Measurements from ENCODE around the gene LZTR1.

Gene LZTR1

GRCh38 chr22:20994128-20994901 is 12.2 kb downstream of the LZTR1 start:
- no peak overlapping the region for H3K27ac ChIP-seq
- TF ChIP-seq POLR2AphosphoS5 (IDR thresholded peaks at IDR 0.05; ENCODE audit: borderline replicate concordance, low read depth, low read length): no peak
- no peak for TF ChIP-seq EZH2 (IDR thresholded peaks at IDR 0.05)
- TF ChIP-seq FOXP2 (optimal IDR thresholded peaks at IDR 0.05; ENCODE audit: control extremely low read depth, extremely low read length, insufficient read depth): no peak
- H3K9ac ChIP-seq (ENCODE audit: insufficient read length): no peak overlapping the region
- H3K9me3 ChIP-seq (ENCODE audit: low read depth, low read length): no peaks in the 10 kb centered on the region
- H3K4me3 ChIP-seq: no peak overlapping the region
- peaks cover 2% of the 10 kb centered on the region; the same call in 1 of the 2 replicates for H3K36me3 ChIP-seq (ENCODE audit: insufficient read depth, low read length)
- no peak for DNase-seq (ENCODE audit: low read depth, low spot score)

DNA sequence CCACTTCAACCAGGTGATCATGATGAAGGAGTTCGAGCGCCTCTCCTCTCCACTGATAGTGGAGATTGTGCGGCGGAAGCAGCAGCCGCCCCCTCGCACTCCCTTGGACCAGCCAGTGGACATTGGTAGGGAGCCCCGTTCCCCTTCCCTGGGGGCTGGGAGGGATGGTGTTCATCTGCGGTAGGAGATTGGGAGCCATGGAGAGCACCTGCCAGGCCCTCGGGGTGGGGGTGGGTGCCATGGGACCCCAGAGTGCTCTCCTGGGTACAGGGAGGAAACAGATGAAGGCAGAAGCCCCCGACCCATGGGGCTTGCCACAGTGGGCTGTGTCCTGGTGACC is 12.8 kb downstream of the LZTR1 start:
- H3K9ac ChIP-seq (ENCODE audit: insufficient read length): no peak overlapping the region
- no peak for DNase-seq (ENCODE audit: low read depth, low spot score)
- H3K9me3 ChIP-seq (ENCODE audit: low read depth, low read length): no peaks in the 10 kb centered on the region
- H3K27ac ChIP-seq: no peak overlapping the region
- TF ChIP-seq EZH2 (IDR thresholded peaks at IDR 0.05) (no peak), POLR2AphosphoS5 (IDR thresholded peaks at IDR 0.05; ENCODE audit: borderline replicate concordance, low read depth, low read length) (no peak), FOXP2 (optimal IDR thresholded peaks at IDR 0.05; ENCODE audit: control extremely low read depth, extremely low read length, insufficient read depth) (no peak)
- H3K4me3 ChIP-seq: no peak overlapping the region
- H3K36me3 ChIP-seq (ENCODE audit: insufficient read depth, low read length): peaks cover 8% of the 10 kb centered on the region; the same call in 1 of the 2 replicates

DNA sequence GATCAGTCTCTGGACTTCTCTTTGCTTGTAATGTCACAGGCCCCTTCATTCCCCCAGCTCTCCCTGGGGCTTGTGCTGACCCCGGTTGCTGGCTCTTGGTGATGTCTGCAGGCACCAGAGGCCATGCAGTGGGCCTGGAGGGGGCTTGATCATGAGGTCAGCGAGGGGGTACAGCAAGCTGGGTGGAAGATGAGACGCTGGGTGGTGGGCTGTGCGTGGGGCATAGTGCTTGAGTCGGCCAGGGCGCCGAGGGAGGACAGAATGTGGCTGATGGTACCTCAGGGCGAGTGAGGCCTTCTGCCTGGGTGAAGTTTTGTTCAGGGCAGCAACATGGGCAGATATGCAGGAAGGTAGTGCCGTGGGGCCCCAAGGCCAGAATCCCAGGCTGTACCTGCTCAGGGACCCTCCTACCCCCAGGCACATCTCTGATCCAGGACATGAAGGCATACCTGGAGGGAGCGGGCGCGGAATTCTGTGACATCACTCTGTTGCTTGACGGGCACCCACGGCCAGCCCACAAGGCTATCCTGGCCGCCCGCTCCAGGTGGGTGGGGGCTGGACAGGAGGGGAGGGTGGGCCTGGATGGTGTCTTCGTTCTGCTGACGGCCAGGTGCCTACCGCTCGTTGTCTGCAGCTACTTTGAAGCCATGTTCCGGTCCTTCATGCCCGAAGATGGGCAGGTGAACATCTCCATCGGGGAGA is 13.4 kb downstream of the LZTR1 start:
- DNase-seq (ENCODE audit: low read depth, low spot score): no peak
- H3K27ac ChIP-seq: no peak overlapping the region
- no peaks in the 10 kb centered on the region for H3K9me3 ChIP-seq (ENCODE audit: low read depth, low read length)
- H3K36me3 ChIP-seq (ENCODE audit: insufficient read depth, low read length): peaks cover 14% of the 10 kb centered on the region; the same call in 1 of the 2 replicates
- H3K9ac ChIP-seq (ENCODE audit: insufficient read length): no peak overlapping the region
- no peak overlapping the region for H3K4me3 ChIP-seq
- TF ChIP-seq POLR2AphosphoS5 (IDR thresholded peaks at IDR 0.05; ENCODE audit: borderline replicate concordance, low read depth, low read length) (no peak), EZH2 (IDR thresholded peaks at IDR 0.05) (no peak), FOXP2 (optimal IDR thresholded peaks at IDR 0.05; ENCODE audit: control extremely low read depth, extremely low read length, insufficient read depth) (no peak)

- no peak overlapping the region for H3K4me3 ChIP-seq
- peaks cover 15% of the 10 kb centered on the region; the same call in 1 of the 2 replicates for H3K36me3 ChIP-seq (ENCODE audit: insufficient read depth, low read length)
- no peak for DNase-seq (ENCODE audit: low read depth, low spot score)
- no peak for TF ChIP-seq EZH2 (IDR thresholded peaks at IDR 0.05)
- no peak for TF ChIP-seq FOXP2 (optimal IDR thresholded peaks at IDR 0.05; ENCODE audit: control extremely low read depth, extremely low read length, insufficient read depth)
- TF ChIP-seq POLR2AphosphoS5 (IDR thresholded peaks at IDR 0.05; ENCODE audit: borderline replicate concordance, low read depth, low read length): no peak
- H3K9ac ChIP-seq (ENCODE audit: insufficient read length): no peak overlapping the region
- no peak overlapping the region for H3K27ac ChIP-seq
- no peaks in the 10 kb centered on the region for H3K9me3 ChIP-seq (ENCODE audit: low read depth, low read length)
These were observed 13.9 kb downstream of the LZTR1 start for GRCh38 chr22:20996031-20996410.

- TF ChIP-seq POLR2AphosphoS5 (IDR thresholded peaks at IDR 0.05; ENCODE audit: borderline replicate concordance, low read depth, low read length): no peak
- TF ChIP-seq FOXP2 (optimal IDR thresholded peaks at IDR 0.05; ENCODE audit: control extremely low read depth, extremely low read length, insufficient read depth): no peak
- no peak for TF ChIP-seq EZH2 (IDR thresholded peaks at IDR 0.05)
- Histone ChIP-seq H3K27ac (no peak overlapping the region), H3K4me3 (no peak overlapping the region), H3K9me3 (ENCODE audit: low read depth, low read length) (no peaks in the 10 kb centered on the region), H3K9ac (ENCODE audit: insufficient read length) (no peak overlapping the region), H3K36me3 (ENCODE audit: insufficient read depth, low read length) (peaks cover 15% of the 10 kb centered on the region; the same call in 1 of the 2 replicates)
- no peak for DNase-seq (ENCODE audit: low read depth, low spot score)
These were observed 14.8 kb downstream of the LZTR1 start for GRCh38 chr22:20996598-20997535.

DNA sequence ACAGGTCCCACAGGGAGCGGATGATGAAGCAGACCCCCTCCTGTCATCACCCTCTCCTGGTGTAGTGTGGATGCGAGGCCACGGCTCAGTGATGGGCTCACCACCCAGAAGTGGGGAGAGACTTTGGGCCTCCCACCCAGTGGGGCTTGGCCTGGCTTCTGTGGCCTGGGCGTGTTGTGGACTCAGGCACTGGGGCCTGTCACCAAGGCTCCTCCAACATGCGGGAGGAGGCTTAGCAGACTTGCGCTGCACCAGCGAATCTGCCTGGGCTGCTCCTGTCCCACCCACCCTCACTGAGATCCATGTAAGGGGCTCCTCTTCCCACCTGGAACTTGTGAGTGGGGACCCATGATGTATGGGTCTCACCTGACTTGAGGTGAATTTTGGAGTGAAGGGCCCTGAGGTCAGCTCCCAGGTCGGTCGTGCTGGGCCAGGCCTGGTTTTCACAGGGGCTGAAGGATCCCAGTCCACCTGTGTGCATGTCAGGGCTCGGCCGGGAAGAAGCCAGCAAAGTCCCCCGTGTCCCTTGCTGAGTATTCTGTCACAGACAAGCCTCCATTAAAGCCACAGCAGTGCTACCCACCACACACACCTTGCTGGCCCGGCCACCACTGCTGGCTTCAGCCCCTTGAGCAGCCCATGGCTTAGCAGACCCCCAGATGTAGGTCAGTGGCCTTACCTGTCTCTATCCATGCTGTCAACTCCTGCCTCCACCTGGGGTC is 15.6 kb downstream of the LZTR1 start:
- TF ChIP-seq EZH2 (IDR thresholded peaks at IDR 0.05): no peak
- TF ChIP-seq POLR2AphosphoS5 (IDR thresholded peaks at IDR 0.05; ENCODE audit: borderline replicate concordance, low read depth, low read length): no peak; the same call in 1 of the 2 replicates
- no peak for TF ChIP-seq FOXP2 (optimal IDR thresholded peaks at IDR 0.05; ENCODE audit: control extremely low read depth, extremely low read length, insufficient read depth)

More for the DNA sequence above, 15.6 kb downstream of the LZTR1 start:
- Histone ChIP-seq H3K36me3 (ENCODE audit: insufficient read depth, low read length) (peaks cover 15% of the 10 kb centered on the region; the same call in 1 of the 2 replicates), H3K27ac (no peak overlapping the region), H3K4me3 (no peak overlapping the region), H3K9me3 (ENCODE audit: low read depth, low read length) (no peaks in the 10 kb centered on the region), H3K9ac (ENCODE audit: insufficient read length) (no peak overlapping the region)
- no peak for DNase-seq (ENCODE audit: low read depth, low spot score)
